Urinary bladder (tissue), 4 donors: ENCODE data around the gene SYCP2. TPM values are rescaled to one million over a fixed set of nuclear protein-coding genes. Genes with fewer than 3 reads are reported as not detected.
"Not testable (repeated sequence)": the region's sequence is repeated elsewhere in the genome, so short reads cannot be mapped to it uniquely, and the experiment has no call there.

Experiments used
- DNase-seq: peaks from one replicate; pipeline ENCODE4 v3.0.0-alpha.2; 2015; ENCODE audit errors: extremely low spot score
- H3K27ac ChIP-seq: one replicate; pipeline ENCODE4 v1.5.1; 2013; ENCODE audit warnings: low read depth, mild to moderate bottlenecking, moderate library complexity
- H3K36me3 ChIP-seq: one replicate; pipeline ENCODE4 v1.6.1; 2013; ENCODE audit warnings: mild to moderate bottlenecking, moderate library complexity; ENCODE audit not compliant: insufficient read depth
- H3K4me1 ChIP-seq: one replicate; pipeline ENCODE4 v1.6.1; 2013; ENCODE audit warnings: mild to moderate bottlenecking, moderate library complexity; ENCODE audit not compliant: insufficient read depth
- H3K4me3 ChIP-seq: one replicate; pipeline ENCODE4 v1.5.1; 2013; ENCODE audit warnings: low read depth, low read length
- WGBS: extraction: QIAGEN DNeasy Blood & Tissue Kit; methylation state at CpG from one replicate; pipeline ENCODE4 v1.1.7; 2013; 5-methylcytosine and 5-hydroxymethylcytosine counted together
- polyA plus RNA-seq: library from polyadenylated mRNA; stranded (reverse); fragments of 200-250 nt; gene quantifications from one replicate; pipeline ENCODE4 v1.2.3, GENCODE V29; 2013
- total RNA-seq: library from RNA; depleted of rRNA; stranded (reverse); fragments of >200 nt; gene quantifications from one replicate; pipeline ENCODE4 v1.2.3, GENCODE V29; 2014
- donor health status: healthy with polysubstance abuse.
- donor health status: healthy.

Gene SYCP2
- total and polyA plus RNA-seq, 2 donors: 1.2 to 6.7 TPM

- DNase-seq: no peak
- no peaks in the 10 kb centered on the region for H3K36me3 ChIP-seq
- no peaks in the 10 kb centered on the region for H3K4me1 ChIP-seq
- H3K27ac ChIP-seq: no peak overlapping the region
- H3K4me3 ChIP-seq: no peak overlapping the region
- 83% methylated on average over 3 of the region's 3 CpGs for WGBS
Measured at GRCh38 chr20:59863058-59863457, 70.4 kb downstream of the SYCP2 start.

GRCh38 chr20:59861401-59861800, 72.0 kb downstream of the SYCP2 start:
- Histone ChIP-seq H3K36me3 (no peaks in the 10 kb centered on the region), H3K4me1 (no peaks in the 10 kb centered on the region), H3K27ac (no peak overlapping the region), H3K4me3 (no peak overlapping the region)
- DNase-seq: no peak
- WGBS: 65% methylated on average over 4 of the region's 4 CpGs

GRCh38 chr20:59858425-59858824, 75.0 kb downstream of the SYCP2 start:
- no peaks in the 10 kb centered on the region for H3K4me1 ChIP-seq
- WGBS: 84% methylated on average over 5 of the region's 5 CpGs
- H3K36me3 ChIP-seq: no peaks in the 10 kb centered on the region
- no peak overlapping the region for H3K27ac ChIP-seq
- no peak for DNase-seq
- no peak overlapping the region for H3K4me3 ChIP-seq

GRCh38 chr20:59857966-59858365, 75.5 kb downstream of the SYCP2 start:
- Histone ChIP-seq H3K4me1 (no peaks in the 10 kb centered on the region), H3K36me3 (no peaks in the 10 kb centered on the region), H3K27ac (no peak overlapping the region), H3K4me3 (no peak overlapping the region)
- WGBS: 84% methylated on average over 2 of the region's 2 CpGs
- DNase-seq: no peak

GRCh38 chr20:59856941-59857340, 76.5 kb downstream of the SYCP2 start:
- not testable (repeated sequence) for H3K27ac ChIP-seq, H3K4me3 ChIP-seq, DNase-seq, H3K36me3 ChIP-seq, H3K4me1 ChIP-seq
- 88% methylated on average over 5 of the region's 5 CpGs for WGBS

GRCh38 chr20:59856526-59856925, 76.9 kb downstream of the SYCP2 start:
- not testable (repeated sequence) for H3K36me3 ChIP-seq, H3K4me3 ChIP-seq, H3K4me1 ChIP-seq, H3K27ac ChIP-seq, DNase-seq
- WGBS: 100% methylated on average over 1 of the region's 1 CpG

- Histone ChIP-seq H3K4me1 (no peaks in the 10 kb centered on the region), H3K27ac (no peak overlapping the region), H3K36me3 (no peaks in the 10 kb centered on the region), H3K4me3 (no peak overlapping the region)
- 62% methylated on average over 7 of the region's 7 CpGs for WGBS
- DNase-seq: no peak
Measured at GRCh38 chr20:59850018-59850641, 83.3 kb downstream of the SYCP2 start.

- 62% methylated on average over 2 of the region's 2 CpGs for WGBS
- no peak for DNase-seq
- no peak overlapping the region for H3K27ac ChIP-seq
Measured at GRCh38 chr20:59848182-59848581, 85.3 kb downstream of the SYCP2 start.

GRCh38 chr20:59845472-59845871, 88.0 kb downstream of the SYCP2 start:
- H3K27ac ChIP-seq: no peak overlapping the region
- no peaks in the 10 kb centered on the region for H3K36me3 ChIP-seq
- H3K4me3 ChIP-seq: no peak overlapping the region
- no peak for DNase-seq
- WGBS: 79% methylated on average over 3 of the region's 3 CpGs
- H3K4me1 ChIP-seq: no peaks in the 10 kb centered on the region

More at GRCh38 chr20:59848182-59848581, 85.3 kb downstream of the SYCP2 start:
- Histone ChIP-seq H3K36me3 (no peaks in the 10 kb centered on the region), H3K4me3 (no peak overlapping the region), H3K4me1 (no peaks in the 10 kb centered on the region)

GRCh38 chr20:59839400-59839799, 94.0 kb downstream of the SYCP2 start:
- no peaks in the 10 kb centered on the region for H3K4me1 ChIP-seq
- H3K36me3 ChIP-seq: no peaks in the 10 kb centered on the region
- H3K4me3 ChIP-seq: no peak overlapping the region
- DNase-seq: no peak
- WGBS: 65% methylated on average over 5 of the region's 5 CpGs
- H3K27ac ChIP-seq: no peak overlapping the region

- H3K4me1 ChIP-seq: no peaks in the 10 kb centered on the region
- no peak overlapping the region for H3K4me3 ChIP-seq
- no peaks in the 10 kb centered on the region for H3K36me3 ChIP-seq
- H3K27ac ChIP-seq: no peak overlapping the region
- 78% methylated on average over 4 of the region's 4 CpGs for WGBS
- no peak for DNase-seq
Measured at GRCh38 chr20:59837623-59838394, 95.6 kb downstream of the SYCP2 start.

- no peaks in the 10 kb centered on the region for H3K4me1 ChIP-seq
- DNase-seq: no peak
- H3K27ac ChIP-seq: no peak overlapping the region
- no peak overlapping the region for H3K4me3 ChIP-seq
- WGBS: 38% methylated on average over 6 of the region's 6 CpGs
- H3K36me3 ChIP-seq: no peaks in the 10 kb centered on the region
Measured at GRCh38 chr20:59836767-59837166, 96.7 kb downstream of the SYCP2 start.

- no peak overlapping the region for H3K27ac ChIP-seq
- no peaks in the 10 kb centered on the region for H3K36me3 ChIP-seq
- DNase-seq: peak; percentile 75
- H3K4me3 ChIP-seq: no peak overlapping the region
- WGBS: 3% methylated on average over 16 of the region's 16 CpGs
- H3K4me1 ChIP-seq: no peaks in the 10 kb centered on the region
Measured at GRCh38 chr20:59835448-59836395, 97.7 kb downstream of the SYCP2 start.
